ENCODE data around the gene ACER2. TPM values are rescaled to one million over a fixed set of nuclear protein-coding genes. Genes with fewer than 3 reads are reported as not detected.

Gene ACER2
- total RNA-seq, 1 experiment from 2014 or later = 9.6 TPM

DNA sequence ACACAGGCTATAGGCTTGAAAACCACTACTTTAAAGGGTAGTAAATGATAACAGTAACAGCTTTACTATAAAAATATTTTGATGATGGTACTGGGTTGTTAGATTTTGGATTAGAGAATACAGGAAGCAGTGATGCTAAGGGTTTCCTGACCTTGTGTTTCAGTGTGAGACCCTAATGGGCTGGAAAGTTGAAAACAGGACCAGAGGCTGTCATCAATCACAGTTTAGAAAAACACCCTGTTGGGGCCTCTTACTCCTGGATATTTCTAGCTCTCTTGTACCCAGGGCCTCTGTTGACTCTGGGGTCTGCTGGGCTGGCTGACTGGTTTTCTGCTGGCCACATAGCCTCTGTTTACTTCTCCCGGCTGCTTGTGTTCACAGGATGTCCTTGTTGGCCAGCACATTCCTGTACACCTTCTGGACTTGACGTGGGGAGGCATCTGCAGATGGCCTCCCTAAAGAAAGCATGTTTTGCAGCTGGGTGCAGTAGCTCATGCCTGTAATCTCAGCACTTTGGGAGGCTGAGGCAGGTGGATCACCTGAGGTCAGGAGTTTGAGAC, 21.5 kb downstream of the ACER2 start:
- no peak overlapping the region for H2BK5ac ChIP-seq (ENCODE audit: insufficient read length, low read length)
- H2BK12ac ChIP-seq (ENCODE audit: insufficient read length, low read depth, low read length) = no peak overlapping the region
- Mint-ChIP-seq H3K27me3 (ENCODE audit: low read depth) (no peaks in the 10 kb centered on the region; the same call in 1 of the 2 replicates), H3K36me3 (ENCODE audit: insufficient read depth in 1 of 3, low read depth in 3 of 3) (peaks cover 23 to 58% (median 58%) of the 10 kb centered on the region in 3 experiments), H3K4me1 (peaks cover 7 to 9% of the 10 kb centered on the region in 2 experiments; a peak in 3 of 4 replicates), H3K27ac (peak overlapping the region in 1 of 3 experiments; percentile 58; a peak in 2 of 7 replicates), H3K9me3 (peaks cover 10 to 15% of the 10 kb centered on the region in 2 experiments; a peak in 3 of 5 replicates), H3K4me3 (no peak overlapping the region)
- no peak overlapping the region for H4K8ac ChIP-seq (replicated peaks; ENCODE audit: insufficient read length, low read depth, low read length)
- H2BK20ac ChIP-seq (ENCODE audit: low read depth, low read length, poor library complexity, severe bottlenecking) = no peak overlapping the region
- DNase-seq = no peak
- H3K14ac ChIP-seq (ENCODE audit: insufficient read depth, low read length) = no peak overlapping the region
- H3K4ac ChIP-seq (ENCODE audit: low read depth, low read length) = no peak overlapping the region
- no peak overlapping the region for H3K9ac ChIP-seq (ENCODE audit: extremely low read depth, insufficient read length, low read length)
- no peak overlapping the region for H3K27ac ChIP-seq (ENCODE audit: insufficient read length, low read depth, low read length)
- H2AFZ ChIP-seq (ENCODE audit: low read length) = no peak overlapping the region
- no peaks in the 10 kb centered on the region for H3K27me3 ChIP-seq (ENCODE audit: insufficient read depth, low read length)
- WGBS (ENCODE audit: extremely low coverage, insufficient read length, low lambda C conversion rate) = no CpG with 5 or more reads among the region's 2 CpGs
- H3K56ac ChIP-seq (ENCODE audit: insufficient read length, low read depth, low read length) = no peak overlapping the region
- no peaks in the 10 kb centered on the region for H3K23me2 ChIP-seq (ENCODE audit: insufficient read length, low read depth, low read length, poor library complexity, severe bottlenecking)
- H3K18ac ChIP-seq (ENCODE audit: insufficient read length, low read depth, low read length) = no peak overlapping the region
- no peaks in the 10 kb centered on the region for H3K4me1 ChIP-seq (ENCODE audit: insufficient read depth, low read length)
- H4K5ac ChIP-seq (ENCODE audit: insufficient read length, low read depth, low read length) = no peak overlapping the region
- no peak overlapping the region for H4K91ac ChIP-seq (ENCODE audit: insufficient read length, low read depth, low read length)
- H2BK120ac ChIP-seq (ENCODE audit: low read depth, low read length, poor library complexity, severe bottlenecking) = no peak overlapping the region
- no peak overlapping the region for H3K4me2 ChIP-seq (ENCODE audit: insufficient read depth, insufficient read length, low read length)
- no peaks in the 10 kb centered on the region for H3K79me1 ChIP-seq (ENCODE audit: insufficient read depth, low read depth, low read length, poor library complexity, severe bottlenecking)
- H3K9me3 ChIP-seq (ENCODE audit: control insufficient read depth, low read depth, low read length) = no peaks in the 10 kb centered on the region
- H3T11ph ChIP-seq (ENCODE audit: low read length) = no peak overlapping the region
- H2BK15ac ChIP-seq (ENCODE audit: low read depth, low read length) = no peak overlapping the region
- no peak overlapping the region for H2AK5ac ChIP-seq (ENCODE audit: insufficient read length, low read length)
- TF ChIP-seq, protein P1, sequence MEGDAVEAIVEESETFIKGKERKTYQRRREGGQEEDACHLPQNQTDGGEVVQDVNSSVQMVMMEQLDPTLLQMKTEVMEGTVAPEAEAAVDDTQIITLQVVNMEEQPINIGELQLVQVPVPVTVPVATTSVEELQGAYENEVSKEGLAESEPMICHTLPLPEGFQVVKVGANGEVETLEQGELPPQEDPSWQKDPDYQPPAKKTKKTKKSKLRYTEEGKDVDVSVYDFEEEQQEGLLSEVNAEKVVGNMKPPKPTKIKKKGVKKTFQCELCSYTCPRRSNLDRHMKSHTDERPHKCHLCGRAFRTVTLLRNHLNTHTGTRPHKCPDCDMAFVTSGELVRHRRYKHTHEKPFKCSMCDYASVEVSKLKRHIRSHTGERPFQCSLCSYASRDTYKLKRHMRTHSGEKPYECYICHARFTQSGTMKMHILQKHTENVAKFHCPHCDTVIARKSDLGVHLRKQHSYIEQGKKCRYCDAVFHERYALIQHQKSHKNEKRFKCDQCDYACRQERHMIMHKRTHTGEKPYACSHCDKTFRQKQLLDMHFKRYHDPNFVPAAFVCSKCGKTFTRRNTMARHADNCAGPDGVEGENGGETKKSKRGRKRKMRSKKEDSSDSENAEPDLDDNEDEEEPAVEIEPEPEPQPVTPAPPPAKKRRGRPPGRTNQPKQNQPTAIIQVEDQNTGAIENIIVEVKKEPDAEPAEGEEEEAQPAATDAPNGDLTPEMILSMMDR (conservative IDR thresholded peaks at IDR 0.05) = no peak
- H4K20me1 ChIP-seq (ENCODE audit: control insufficient read depth, insufficient read depth, insufficient read length) = no peaks in the 10 kb centered on the region
- H3K23ac ChIP-seq (ENCODE audit: insufficient read length, low read depth, low read length) = no peak overlapping the region
- H3K79me2 ChIP-seq (ENCODE audit: insufficient read depth, low read length) = no peaks in the 10 kb centered on the region

Measured in H9 (cell line).